Hematopoietic multipotent progenitor cell treated with erythropoietin and hydrocortisone succinate and interleukin-3 and kit ligand, for 4 days (in vitro differentiated cells): ENCODE measurements around the gene POU2F3.

Experiments
- DNase-seq: peaks from one replicate; pipeline ENCODE4 v3.0.0-alpha.2; 2015

POU2F3 gene

DNA sequence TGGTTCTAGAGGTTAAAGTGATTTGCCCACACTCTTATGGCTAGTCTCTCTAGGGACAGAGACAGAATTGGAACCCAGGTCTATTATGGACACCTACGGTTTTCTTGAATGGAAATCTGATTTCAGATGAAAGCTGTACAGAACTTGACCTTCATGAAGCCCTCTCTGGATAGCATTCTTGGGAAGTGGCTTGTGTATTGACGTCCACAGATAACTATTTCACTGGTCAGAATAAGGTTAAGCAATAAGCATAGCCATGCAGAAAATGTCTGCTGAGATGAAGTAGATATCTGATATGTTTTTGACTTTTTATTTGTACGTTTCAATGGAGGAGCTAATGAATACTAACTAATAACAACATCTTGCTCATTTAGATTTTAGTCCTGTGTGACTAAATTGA lies 86.3 kb downstream of the POU2F3 start:
- no peak for DNase-seq

DNA sequence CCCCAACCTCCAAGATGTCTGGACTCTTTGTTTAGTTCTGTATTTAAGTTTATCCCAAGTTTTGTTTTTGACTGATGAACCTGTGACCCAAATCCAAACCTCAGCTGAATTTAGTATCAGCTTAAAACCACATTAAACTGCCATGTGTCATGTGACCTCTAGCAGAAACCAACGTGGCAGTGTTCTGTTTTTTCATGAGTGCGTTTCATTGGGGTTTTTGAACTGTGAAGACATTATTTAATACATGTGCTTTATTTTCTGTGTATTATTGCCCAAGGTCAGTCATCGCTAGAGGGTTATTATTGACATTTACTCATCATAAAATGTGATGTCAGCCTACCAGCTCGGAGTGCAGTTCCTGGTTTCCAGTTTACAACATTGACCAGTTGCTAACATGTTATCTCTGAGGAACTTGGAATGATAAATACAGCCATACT lies 86.9 kb downstream of the POU2F3 start:
- peak; percentile 53 for DNase-seq

DNA sequence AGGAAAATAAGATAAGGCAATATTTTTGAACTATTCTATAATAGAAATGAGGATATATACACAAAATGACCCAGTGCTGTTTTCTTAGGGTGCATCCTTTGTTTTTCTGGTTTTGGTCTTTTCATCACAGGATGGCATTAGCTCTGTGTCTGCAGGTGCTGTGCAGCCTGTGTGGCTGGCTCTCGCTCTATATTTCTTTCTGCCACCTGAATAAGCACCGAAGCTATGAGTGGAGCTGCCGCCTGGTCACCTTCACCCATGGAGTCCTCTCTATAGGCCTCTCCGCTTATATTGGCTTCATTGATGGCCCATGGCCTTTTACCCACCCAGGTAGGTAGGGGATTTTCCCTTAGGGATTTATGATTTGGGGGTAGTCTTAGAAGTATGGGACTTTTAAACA lies 87.4 kb downstream of the POU2F3 start:
- no peak for DNase-seq

DNA sequence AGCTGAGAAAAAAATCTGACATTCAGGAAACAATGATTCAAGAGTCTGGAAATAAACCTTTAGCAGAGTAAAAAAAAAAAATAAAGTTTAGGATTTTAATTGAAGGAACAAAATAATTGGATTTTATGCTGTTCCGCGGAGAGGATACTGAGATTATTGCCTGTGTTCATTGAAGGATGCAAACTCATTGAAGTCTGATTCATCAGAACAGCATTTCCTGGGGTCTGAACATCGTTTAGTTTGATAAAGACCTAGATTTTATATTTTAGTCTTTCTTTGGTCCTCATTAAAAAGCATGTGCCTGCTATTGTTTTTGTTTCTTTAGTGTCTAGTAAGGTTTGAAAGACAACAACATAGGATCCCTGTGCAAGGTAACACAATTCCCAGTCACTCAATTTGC lies 89.6 kb downstream of the POU2F3 start:
- DNase-seq: no peak

DNA sequence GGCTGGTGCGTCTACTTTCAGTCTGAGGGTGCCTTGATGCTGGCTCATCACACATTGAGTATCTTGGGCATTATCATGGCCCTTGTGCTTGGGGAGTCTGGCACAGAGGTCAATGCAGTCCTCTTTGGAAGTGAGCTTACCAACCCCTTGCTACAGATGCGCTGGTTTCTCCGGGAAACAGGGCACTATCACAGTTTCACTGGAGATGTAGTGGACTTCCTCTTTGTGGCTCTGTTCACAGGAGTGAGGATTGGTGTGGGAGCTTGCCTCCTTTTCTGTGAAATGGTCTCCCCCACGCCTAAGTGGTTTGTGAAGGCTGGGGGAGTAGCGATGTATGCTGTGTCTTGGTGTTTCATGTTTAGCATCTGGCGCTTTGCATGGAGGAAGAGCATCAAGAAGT lies 90.1 kb downstream of the POU2F3 start:
- no peak for DNase-seq

DNA sequence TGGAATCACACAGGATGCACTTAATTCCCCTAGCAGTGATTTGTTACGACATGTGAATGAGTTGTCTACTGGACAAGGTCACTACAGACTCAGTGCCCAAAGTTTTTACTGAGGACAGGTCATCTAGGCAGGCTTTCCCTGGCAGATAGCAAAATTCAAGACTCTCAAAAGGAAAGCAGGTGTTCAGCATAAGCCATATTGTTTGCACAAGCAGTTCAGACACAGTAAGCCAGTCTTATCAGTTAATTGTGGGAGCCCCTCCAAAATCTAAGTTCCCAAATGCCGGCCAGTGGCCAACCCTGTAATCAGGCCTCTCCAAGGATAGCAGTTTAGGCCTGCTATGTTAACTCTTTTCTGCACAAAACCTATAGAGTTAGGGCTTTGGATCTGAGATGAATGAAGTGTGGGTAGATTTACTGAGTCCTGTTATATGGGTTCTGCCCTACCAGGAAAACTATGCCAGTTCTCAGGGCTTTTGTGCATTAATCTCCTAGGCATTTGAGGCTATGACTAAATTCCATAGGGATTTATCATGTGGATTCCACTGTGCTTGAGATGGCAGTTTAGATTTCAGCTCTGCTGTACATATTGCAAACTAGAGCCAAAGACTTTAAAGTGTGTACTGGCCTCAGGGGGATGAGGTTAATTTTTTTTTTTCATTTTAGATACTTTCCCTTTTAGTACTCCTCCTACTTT lies 91.5 kb downstream of the POU2F3 start:
- no peak for DNase-seq

DNA sequence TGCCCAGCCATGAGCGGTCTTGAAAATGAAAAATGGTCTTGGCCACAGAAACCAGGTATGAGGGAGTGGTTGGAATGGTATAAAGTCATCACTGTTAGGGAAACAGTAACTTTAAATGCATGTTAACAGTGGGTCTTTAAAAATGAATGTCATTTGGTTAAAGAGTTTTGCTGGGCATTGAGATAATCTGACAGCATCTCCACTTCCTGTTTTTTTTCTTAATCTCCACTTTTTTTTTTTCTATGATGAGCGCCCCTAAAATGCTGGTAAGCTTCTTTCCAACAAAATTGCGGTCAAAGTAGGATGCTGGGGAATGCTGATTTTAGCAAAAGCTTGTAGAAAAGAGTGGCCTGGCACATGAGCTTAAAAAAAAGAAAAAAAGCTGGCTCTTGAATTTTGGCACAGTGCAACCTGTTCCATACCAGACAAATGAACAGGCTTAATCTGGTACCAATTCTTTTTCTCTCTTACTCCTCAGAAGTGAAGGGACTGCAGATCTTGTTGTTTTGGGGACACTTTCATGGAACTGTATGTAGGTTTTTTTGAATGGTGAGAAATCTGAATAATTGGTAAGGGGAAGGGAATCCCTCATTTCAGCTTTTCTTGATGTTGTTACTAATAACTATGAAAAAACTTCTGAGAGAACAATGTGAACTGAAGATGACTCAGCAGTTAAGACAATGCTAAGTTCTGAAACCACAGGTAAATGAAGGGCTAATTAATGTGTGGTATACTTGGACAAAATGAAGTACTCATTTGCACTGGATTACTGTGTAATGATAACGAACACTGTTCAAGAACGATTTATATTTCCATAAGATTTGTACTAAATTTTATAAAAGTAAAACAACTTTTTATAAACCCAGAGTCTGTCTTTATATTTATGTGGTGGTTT lies 93.1 kb downstream of the POU2F3 start:
- DNase-seq: peak; percentile 37

DNA sequence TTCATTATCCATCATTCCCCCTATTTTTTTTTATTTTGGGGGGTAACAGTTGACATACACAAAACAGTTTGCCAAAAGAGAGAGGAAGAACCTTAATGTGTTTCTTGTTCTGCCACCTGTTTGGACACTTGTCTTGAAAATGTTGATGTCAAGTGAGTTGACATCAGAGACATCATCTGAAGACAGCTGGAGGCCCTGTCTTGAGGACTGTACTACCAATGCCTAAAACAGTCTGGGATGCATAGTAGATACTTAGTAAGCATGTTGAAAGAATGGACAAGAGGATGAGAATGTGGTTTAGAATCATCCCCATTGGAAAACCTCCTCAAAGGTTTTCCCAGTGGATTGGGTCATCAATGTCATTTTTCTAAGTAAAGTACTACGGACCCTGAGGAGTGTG lies 93.9 kb downstream of the POU2F3 start:
- no peak for DNase-seq

DNA sequence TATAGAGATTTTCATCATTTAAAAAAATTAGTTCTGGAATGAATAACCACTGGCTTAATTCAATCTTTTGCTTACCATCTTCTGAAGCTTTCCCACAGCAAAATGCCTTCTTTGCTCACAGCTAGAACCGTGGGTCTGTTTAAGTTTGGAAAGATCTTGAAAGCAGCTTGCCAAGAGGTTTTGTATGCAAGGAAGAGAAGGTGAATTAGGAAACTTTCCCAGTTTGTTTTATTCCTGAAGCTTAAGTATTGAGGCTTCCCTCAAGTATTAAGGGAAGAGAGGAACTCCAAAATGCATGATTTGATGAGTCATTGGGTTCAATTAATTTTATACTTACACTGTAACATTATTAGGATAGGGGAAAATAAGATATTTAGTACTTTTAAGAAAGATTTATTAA lies 94.4 kb downstream of the POU2F3 start:
- DNase-seq: no peak

DNA sequence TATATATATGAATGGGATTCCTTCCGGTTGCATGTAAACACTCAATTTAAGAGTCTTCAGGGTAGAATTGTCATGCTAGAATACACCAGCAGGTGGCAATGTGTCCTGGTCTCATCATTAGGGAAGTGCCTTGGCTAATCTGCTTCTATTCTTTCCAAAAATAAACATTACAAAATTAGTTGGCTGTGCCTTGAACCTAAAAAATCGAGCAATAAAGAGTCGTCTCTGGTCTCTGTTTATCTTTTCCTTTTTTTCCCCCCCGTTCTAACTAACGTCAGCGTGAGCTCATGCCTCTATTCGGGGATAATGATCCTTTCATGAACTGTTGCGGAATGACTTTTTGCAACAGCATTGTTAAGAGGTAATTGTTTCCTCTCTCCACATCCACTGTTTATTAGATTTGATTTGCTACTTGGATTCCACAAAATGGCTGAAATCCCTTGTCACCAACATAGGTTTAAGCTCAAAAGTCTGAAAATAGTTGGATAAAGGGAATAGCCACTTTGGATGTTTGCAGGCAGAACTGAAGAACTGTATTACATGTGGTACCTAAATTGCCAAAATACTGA lies 95.0 kb downstream of the POU2F3 start:
- peak; percentile 91 for DNase-seq

DNA sequence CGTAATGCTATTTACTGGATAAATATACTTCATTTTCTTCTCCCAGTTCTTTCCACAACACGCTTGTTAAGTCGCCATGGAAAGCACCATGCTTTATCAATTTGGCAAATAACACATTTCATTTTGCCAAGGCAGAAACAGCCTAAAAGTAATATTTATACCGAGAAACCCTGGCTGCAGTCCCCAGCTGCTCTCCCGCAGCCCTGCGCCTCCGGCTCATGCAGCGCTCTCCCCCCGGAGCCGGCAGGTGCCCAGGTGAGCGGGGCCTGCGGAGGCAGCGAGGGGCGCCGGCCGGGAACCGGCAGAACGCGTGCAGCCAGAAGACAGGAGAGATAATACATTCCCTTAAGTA lies 95.6 kb downstream of the POU2F3 start:
- DNase-seq: peak; percentile 45

DNA sequence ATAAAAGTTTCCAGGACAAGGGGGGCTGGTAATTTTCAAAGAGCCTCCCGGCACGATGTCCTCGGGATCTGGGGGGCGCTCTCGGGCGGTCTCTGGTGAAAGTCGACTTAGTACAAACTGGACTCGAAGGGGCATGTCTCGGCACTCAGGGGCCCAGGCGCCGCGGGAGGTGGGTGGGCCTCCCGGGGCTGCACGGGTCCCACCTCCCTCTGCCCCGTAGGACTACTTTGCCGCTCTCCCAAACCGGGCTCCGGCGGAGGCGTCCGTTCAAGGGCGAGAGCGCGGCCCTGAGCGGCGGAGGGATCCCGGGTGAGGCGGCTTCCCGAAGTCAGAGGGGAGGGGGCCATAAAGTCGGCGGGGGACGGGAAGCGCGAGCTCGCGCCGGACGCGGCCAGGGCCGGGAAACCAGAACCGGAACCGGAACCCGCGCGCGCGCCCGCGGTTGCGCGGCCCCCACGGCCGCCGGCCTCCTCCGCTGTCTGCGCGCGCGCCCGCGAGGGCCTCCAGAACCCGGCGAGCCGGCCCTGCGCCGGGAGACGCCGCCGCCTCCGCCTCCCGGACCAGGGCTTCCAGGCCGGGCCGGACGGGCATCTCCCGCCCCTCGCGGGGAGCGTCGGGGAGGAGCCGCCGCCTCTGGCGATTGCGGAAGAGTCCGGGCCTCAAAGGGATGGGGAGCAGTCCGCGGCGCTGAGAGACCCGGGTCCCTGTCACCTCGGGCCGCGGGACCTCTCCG lies 96.1 kb downstream of the POU2F3 start, which contains the start of gene ARHGEF12:
ARHGEF12 (plus strand) TSS at position 506 of the 733 bp plus-strand sequence. CDS start 831 bp downstream, outside the sequence.
- DNase-seq: peak; percentile 95

DNA sequence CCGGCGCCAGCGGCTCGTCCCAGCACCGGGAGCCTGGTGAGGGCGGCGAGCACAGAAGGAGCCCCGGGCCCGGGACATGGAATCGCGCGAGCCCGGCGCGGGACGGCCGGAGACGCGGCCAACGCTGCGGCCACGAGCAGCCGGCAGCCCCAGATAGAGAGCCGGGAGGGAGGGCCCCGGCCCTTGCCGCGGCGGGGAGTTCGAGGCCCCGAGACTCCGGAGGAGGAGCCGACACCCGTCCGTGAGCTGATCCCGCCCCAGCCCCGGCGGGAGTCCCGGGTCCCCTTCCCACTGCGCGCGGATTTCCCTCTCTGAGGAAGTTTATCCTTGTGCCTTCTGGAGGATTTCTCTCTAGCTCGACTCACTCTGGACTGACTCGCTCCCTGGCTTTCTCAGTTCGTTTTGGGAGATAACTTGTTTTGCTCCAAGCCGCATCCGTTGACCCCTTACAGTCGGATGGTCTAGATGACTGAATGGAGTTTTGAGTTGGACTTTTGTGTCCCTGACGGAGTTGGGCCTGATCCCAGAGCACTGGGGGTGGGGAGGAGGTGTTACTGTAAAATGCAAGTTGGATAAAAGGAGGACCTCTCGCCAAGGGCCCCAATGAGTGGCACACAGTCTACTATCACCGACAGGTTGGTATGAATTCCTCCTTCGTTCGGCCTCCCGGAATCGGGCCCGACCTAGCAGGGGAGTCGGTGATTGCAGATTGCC lies 96.9 kb downstream of the POU2F3 start:
- peak; percentile 62 for DNase-seq

DNA sequence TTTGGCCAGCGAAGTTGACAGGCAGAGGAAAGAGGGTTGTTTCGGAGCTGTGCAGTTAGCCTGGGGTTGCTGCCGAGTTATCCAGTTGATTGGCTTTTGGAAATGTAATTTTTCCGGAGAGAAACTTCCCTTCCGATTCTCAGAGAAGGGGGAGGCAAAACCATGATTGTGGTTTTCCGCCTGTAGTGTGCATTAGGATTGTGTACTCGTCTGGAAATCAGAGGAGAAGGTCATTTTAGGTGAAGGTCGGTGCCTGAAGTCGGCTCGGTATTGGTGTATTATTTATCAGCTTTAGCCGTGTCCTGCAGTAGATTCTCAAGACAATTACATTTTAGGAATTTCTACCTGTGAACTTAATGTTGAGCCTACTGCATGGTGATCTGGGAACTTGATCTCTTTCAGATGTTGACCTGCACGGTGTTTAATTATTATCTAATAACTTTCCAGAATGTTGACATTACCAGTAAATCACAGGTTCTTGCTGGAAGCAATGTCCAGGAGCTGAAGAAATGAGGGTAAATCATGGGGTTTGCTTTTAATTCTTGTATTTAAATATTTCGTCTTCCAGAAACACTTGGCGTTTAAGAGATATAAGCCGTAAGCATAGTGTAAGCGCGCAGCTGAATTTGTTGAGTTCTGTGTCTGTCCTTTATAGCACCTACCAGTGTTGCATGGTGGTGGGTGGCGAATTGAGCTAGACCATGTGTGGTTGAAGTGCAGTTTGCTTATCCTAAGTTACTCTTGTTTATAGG lies 97.6 kb downstream of the POU2F3 start:
- DNase-seq: peak; percentile 33

DNA sequence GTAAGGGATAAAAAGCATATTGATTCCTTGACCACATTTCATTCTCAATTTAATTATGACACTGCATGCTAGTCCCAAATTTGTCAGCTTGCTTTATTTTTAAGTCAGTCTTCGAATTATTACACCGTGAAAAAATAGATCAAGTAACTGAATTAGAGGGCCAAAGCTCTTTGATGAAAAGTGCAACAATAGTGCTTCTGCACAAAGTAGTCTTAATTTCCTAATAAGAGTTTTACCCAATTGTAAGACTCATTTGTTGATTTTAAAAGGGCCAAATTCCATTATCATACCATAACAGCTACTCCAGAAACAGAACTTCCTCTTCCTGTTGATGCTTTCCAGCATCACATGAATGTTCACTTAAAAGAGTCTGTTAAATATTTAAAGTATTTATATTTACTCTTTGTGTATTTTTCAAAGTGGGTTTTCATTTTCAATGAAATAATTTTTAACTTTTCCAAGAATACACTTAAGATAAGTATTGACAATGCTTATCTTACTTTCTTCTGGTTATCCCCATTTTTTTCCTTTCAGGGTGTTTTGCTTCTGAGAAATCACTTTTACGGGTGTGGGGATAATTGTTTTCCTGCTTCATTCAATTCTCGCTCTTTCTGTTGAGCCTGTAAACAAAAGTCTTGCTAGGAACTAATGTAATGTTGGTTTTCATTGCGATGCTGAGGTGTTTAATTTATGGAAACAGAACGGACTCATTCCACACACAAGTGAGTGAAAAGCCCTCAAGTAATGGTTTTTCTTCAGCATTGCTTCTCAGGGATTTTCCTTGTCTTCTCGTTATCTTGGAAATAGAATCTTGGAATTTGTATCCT lies 98.4 kb downstream of the POU2F3 start:
- peak; percentile 55 for DNase-seq

DNA sequence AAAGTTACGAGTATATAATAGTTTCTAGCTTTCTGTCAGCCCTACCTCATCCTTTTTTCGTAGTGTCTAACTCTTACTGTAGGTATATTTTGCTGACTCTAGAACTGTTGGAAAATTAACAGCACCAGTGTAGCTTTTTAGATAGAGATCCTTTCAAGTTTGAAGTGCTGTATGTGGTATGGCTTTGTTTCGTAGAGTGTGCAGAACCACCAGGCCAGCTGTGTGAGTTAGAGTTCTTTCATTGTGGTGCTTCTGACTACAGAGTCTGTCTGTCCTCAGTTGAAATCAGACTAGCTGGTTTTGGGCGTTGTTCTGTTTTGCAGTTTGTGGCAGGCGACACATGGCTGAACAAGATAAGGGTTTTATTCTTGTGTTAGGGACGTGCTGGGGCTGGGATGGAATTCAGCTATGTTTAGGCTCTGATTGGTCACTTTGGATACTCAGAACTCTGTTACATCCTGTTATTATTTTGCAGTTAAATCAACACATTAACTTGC lies 99.5 kb downstream of the POU2F3 start:
- peak; percentile 97 for DNase-seq

DNA sequence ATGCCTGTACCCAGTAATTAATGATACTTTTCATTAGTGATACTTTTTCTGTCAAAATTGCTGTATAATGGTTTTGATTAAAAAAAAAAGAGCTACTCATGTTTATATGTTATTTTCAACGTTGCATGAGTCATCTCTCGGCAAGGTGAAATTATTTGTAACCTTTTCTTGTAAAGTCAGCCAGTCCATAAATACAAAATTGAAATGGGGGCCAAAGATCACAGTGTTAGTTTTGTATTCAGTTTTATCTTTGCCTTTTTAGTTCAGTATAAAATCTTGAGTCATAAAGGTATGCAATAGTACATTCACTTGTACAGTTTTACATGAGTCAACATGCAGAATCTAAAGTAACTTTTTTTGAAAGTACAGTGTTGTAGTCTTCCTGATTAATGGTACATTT lies 100.6 kb downstream of the POU2F3 start:
- no peak for DNase-seq

DNA sequence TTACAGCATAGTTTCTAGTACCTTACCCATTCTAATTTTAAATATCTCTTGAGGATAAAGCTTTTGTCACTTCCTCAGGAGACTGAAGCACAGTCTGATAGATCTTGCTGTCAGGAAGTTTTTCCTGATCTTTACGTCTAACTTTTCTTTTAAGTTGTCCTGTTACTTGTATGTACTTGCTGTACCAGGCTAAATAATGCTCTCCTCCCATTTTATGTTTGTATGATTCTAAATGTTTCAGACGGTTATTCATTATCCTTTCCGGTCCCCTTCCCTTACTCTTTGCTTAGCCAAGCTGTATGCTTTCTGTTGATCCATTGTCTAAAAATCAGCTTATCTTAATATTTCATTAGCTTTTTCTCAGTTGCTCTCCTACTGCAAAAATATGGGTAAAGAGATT lies 102.3 kb downstream of the POU2F3 start:
- no peak for DNase-seq

DNA sequence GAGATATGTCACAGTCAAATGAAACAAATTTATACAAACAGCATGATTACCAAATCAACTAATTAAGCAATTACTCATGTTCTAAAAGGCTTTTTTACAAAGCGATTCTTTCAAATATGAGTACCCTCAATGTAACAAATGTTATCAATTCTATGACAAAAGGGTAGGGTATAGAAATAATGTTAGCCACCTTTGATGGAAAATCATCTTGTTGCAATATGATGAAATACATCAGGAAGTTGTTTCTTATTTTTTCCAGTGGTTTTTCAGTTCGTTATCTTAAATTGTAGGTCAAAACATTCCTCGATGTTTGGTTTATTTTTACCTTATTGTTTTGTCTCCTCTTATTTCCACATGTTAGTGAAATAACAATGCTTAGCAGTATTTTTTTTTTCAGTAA lies 102.7 kb downstream of the POU2F3 start:
- DNase-seq: no peak

DNA sequence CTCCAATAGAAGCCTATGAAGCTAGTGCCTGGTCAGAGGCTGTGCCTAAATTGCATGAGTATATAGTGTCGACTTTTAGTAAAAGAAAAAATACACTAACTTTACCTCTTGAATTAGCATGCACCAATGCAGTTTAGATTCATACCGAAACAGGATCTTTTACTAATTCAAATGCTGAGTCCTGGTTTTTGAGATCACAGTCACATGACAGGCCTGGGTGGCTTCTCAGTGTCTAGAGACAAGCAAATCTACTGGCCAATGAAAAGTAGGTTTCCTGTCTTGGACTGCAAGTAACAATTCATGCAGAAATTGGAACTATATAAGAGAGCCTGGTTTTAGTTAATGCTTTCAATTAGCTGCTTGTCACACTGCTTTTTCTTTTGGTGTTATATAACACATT lies 103.5 kb downstream of the POU2F3 start:
- DNase-seq: no peak
